NCI-H226 (cell line): Measurements from ENCODE around the gene C5orf47.

ENCODE experiments used
- DNase-seq: peaks from one replicate; pipeline ENCODE4 v3.0.0-alpha.2; 2015

Gene C5orf47

DNA sequence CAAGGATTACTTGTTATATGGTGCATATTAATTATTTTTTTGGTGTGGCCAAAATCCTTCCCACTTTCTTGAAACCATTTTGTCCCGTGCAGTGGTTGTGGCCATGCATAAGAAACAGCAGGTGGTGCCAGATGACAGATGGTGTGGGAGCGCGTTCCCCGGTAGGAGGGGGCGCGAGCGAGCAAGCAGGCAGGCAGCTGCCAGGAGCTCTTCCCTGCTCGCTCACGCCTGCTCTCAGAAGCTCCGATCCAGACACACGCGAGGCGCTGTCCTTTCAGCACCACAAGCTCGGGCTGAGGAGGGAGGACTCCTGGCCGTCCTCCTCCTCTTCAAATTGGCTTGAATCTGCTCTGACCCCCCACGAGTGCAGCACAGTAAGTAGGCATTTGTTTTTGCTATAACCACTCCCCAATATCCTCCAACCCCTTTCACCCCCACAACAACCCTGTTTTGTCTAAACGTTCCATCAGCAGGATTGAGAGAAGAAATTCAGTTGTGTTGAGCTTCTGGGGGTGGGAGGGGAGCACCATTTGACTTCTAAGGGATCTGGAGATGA, 56.6 kb downstream of the C5orf47 start, which contains the start of gene NSG2:
TSS of gene NSG2 (plus strand) at position 237 of the 556 bp plus-strand sequence. CDS start 1,050 bp downstream, outside the sequence.
- peak; percentile 69 for DNase-seq

DNA sequence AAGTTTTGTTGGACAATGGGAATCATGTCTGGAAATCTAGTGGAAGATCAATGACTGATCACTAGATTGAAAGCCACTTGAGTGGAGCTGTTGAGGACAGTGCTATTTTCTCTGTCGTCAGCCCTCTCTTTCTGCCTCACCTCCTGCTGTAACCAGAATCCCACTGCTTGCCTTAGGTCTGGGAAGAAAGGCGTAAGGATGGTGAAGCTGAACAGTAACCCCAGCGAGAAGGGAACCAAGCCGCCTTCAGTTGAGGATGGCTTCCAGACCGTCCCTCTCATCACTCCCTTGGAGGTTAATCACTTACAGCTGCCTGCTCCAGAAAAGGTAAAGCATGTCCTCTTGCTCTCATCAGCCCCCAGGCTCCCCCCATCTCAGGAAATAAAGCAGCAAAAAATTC, 57.6 kb downstream of the C5orf47 start:
- DNase-seq, result no peak

DNA sequence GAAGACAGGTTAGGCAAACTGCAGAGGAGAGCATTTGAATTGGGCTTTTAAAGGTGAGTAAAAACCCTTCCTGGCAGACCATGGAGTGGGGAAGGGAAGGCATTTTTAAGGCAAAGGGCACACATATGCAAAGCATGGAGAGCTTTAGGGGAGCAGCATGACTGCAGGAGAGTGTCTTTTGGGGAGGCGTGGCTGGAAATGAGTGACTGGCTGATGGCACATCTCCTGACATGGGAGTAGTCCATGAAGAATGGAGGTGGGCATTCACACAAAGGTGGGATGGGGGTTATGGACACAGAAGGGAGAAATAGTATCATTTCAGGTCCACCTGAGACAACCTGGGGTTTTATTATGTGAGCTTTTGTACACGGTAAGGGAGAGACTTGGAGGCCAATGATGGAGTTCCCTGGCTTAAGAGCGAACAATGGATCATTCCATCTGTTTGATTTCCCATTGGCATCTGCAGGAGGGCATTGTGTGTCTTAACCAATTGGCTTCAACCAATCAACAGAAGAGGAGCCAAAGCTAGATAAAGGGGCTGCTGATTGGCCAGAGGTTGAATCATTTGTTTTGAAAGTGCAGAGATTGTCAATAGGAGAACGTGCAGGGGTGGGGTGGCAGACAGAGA, 58.6 kb downstream of the C5orf47 start:
- DNase-seq, result no peak

GRCh38 chr5:174052636-174053035, 63.7 kb downstream of the C5orf47 start:
- DNase-seq, result no peak

DNA sequence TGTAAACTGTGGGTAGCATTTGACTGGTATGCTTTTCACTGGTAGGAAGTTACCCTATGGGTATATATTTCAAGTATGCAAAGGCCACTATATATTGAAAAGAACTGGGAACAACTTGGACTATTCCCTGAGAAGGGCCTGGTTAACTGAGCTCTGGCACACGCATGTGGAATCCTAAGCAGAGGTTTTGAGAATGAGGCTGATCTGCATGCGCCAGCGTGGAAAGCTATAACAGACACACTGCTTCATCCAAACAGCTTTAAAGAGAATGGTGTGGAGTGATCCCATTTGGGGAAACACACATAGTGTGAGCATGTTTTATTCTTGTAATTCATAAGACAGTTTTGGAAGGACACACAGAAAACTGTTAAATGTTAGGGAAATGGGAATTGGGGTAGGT, 64.9 kb downstream of the C5orf47 start:
- DNase-seq, result no peak
